GM21786 (cell line): ENCODE measurements around the gene LDLRAD4.

ENCODE experiments used
- ATAC-seq: cut with Tn5 transposase; IDR thresholded peaks from one replicate; pipeline ENCODE4 v1.9.1; 2021; ENCODE audit not compliant: unreplicated experiment

The LDLRAD4 gene

DNA sequence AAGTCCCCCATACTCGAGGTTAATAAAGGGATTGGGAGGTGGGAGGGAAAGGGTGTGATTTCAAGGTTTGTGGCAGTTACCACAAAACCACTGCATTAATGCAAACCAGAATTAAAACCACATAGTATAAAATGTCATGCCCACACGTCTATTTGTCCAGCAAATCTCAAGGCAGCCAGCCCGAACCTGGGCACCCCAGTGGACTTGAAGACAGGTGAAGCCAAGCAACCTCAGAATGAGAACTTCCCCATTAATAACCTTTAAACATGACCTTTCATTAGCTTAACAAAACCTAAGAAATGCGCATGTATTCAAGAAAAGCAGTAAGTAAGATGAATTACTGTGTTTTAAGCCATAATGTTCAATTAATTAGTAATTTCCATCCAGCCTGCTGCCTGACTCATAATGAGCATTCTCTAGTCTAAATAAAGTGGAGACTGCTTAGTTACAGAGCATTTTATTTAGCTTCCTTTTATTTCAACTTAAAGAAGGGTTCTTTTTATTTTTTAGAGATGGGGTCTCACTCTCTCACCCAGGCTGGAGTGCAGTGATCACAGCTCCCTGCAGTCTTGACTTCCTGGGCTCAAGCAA, 278.2 kb downstream of the LDLRAD4 start:
- ATAC-seq, result no peak

DNA sequence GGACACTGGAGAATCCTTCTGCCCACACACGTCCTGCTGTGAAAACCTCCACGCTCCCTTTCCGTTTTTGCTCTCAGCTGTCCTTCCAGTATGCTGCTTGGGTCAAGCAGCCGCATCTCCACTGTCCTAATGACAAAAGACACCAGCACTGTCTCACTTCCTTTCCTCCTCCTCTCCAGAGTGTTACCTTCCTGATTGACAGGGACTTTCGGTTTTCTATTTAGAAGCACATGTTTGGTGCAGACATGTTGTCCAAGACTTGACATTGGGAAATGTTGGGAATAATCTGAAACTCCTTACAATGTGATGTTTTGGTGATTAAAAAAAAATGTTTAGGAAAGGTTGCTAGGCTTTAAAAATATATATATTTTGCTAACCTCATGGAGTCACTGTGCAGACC, 281.2 kb downstream of the LDLRAD4 start:
- no peak for ATAC-seq

DNA sequence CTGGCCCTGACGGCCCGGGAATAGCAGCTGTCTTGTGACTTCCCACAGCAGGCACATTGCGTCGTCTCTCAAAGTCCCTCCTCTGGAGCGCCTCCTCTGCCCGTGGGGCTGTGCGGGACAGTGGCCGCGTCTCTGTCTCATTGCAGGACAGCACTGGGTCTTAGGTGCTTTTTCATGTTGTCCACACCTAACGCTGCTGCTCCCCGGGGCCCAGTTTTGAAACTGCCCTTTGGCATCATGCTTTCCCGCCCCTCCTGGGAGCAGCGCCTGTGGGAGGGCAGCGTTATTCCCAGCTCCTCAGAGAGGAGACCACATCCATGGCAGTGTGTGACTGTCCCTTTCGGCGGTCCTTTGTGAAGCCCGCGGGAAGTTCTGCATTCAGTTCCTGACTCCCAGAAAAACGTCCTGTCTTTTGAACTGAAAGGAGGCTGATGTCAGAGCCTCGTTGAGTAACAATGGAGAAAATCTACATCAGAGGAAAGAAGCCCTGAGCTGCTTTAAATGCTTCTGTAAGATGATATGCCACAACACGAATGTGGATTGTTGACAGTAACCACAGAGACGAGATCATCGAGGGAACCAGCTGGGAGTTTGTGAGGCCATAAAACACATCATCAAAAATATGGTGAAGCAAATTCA, 281.8 kb downstream of the LDLRAD4 start:
- no peak for ATAC-seq

DNA sequence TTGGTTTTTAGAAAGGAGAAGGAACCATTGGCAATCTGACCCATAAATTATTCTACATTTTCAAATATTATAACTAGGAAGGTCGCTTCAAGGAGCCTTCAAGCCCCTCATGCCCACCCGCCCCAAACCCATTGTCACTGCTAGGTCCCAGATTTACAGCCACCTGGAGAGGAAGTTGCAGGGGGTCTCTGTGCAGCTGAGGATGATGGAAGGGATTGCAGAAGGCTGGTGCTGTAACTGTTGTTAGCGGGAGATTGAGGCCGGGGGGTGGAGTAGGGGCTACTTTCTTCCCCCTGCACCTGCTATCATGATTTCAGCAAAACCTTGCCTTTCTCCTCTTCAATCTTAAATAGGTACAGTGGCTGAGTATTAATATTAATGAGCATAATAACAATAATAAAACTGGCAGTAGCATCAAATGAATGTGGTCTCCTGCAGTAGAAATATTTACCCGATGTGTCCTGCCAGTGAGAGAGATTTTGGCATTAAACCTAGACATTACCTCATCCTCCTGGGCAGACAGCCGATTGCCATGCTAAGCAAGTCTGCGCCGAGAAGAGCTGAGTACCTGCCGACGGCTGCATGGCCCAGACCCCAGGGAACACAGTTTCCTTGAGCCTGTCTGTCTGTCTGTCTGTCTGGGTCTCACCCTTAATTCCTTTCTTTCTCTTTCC, 282.4 kb downstream of the LDLRAD4 start:
- ATAC-seq, result no peak

DNA sequence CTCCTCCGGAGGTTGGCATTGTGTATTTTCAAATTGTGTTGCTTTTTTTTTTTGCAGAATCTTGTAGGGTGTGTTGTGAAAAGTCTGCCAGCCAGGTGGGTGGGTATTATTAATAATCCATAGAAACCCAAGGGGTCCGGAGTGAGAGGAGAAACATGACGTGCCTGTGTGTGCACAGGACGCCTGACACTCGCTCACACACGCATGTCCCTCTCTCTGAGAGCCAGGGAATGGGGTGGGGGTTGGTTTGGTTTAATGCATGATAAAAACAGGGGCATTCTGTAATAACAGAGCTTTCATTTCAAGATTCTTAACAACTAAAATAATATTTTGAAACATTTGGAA, 283.0 kb downstream of the LDLRAD4 start:
- no peak for ATAC-seq

DNA sequence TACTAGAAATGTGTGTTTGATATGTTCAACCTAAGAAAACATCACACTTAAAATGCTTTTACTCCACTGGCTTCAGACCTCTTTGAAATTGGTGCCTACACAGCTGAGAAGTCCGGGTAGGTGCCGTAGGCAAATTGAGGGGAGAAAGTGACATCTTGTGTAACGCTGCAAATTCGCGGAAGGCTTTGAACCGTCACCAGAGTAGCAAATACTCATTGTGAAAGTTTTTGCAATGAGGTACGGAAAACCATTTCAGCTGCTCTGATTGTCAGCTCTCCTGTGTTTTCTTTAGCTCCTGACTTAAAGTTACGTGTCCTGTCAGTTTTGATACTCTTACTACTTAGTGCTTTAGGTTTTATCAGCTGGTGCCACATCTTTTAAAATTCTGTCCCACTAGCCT, 283.3 kb downstream of the LDLRAD4 start:
- ATAC-seq, result peak; percentile 97

DNA sequence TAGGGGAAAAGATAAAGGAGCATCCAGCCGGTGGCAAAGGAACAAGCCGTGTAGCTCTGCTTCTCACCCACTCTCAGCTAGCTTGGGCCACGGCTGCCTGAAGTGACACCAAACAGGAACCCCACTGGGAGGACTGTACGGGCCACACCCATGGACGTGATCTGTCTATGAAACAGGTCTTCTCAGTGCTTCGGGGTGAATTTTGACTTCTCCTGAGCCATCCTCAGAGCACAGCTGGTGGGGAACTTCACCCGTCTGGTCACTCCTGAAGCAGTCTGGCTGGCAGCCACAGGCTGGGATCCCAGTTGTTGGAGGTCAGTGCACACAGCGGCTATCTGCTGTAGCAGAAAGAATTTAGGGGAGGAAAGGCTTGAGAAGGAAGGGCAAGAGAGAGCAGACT, 284.0 kb downstream of the LDLRAD4 start:
- no peak for ATAC-seq

DNA sequence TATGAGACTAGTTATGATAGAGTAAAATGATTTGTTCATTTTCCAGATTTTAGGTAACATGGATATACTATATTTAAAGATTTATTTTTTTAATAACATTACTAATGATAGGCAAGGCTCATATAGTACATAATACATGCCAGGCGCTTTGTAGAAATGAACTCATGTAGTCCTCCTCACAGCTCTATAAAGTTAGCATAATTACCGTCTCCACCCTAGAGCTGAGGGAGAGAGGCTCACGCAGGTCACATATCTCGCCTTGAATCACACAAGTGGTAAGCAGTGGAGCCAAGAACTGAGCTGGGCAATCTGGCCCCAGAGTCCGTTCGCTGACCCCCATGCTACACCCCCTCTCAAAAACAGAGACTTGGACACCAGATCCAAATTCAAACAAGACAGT, 285.3 kb downstream of the LDLRAD4 start:
- no peak for ATAC-seq

DNA sequence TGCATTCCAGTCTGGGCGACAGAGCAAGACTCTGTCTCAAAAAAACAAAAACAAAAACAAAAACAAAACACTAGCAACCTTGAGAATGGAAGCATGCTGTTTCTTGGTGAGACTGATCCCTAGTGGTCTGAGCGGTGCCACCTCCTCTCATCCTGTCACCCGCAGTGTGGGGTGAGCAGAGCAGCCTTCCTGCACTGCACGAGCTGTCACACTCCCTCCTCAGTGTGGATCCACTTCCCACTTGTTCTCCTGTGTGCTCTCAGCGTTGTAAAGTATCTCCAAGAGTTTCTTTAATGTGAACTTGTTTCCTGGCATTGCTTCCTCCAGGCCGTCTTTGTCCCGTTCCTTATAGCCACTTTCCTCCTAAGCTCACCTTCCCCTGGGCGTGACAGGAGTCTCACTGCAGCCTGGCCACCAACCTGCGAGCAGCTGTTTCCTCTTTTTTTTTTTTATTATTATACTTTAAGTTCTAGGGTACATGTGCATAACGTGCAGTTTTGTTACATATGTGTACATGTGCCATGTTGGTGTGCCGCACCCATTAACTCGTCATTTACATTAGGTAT, 287.3 kb downstream of the LDLRAD4 start:
- ATAC-seq, result no peak

DNA sequence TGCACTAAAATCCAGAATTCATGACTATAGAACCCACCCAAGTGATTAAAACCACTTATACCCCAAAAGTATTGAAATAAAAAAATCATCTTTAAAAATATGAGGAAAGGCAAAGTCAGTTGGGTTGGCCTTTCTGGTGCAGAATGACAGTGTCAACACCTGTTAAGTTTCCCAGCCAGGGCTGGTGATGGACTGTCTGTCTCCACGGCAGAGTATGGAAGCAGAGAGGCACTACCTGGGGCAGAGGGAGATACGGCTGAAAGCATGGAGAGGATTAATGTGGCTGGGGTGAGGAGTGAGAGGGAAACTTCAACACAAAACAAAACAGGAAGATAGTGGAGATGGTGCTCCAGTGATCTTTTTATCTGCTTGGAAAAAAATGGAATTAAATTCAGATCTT, 292.0 kb downstream of the LDLRAD4 start:
- ATAC-seq, result no peak

DNA sequence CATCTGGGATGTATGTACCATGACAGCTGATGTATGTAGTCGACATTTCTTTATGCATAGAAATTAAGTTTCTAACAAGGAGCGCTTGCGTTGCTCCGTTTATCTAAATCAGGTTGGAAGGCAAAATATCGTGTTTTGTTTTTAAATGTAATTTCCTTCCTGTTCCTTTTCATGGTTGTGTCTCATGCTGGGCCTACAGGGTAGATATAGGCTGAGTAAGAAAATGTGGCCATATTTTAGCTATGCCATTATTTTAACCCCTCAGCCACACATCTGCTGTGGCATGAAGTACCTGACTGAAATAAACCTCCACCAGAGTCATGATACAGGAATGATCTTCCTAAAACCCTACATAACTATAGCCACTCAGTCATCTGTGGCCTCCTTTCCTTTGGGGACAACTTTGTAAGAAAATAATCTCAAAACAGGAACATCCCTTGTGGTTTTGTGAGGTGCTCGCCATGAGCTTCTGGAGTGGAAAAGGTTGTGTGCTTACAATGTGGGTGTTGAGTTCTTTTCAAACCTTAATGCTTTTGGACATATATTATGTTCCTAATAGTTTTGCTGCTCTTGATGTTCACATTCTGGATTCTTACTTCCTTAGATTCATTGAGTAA, 293.5 kb downstream of the LDLRAD4 start:
- ATAC-seq, result no peak

DNA sequence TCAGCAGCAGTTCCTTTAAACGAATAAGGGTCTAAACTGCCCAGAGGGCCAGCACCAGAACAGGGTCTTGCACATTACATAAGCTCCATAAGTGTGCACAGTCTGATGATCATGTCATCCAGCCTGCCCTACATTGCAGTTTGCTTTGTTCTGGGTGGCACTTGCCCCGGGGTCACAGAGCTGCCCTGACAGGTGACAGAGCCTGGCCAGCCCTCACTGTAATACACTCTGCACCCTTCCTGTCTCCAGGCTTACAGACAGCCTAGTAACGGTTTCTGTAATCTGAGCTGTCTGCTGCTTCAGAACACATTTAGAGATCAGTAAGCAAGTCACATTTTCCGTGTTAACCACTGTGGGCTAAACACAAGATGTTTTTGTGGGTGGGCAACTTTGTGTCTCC, 294.5 kb downstream of the LDLRAD4 start:
- ATAC-seq, result no peak

DNA sequence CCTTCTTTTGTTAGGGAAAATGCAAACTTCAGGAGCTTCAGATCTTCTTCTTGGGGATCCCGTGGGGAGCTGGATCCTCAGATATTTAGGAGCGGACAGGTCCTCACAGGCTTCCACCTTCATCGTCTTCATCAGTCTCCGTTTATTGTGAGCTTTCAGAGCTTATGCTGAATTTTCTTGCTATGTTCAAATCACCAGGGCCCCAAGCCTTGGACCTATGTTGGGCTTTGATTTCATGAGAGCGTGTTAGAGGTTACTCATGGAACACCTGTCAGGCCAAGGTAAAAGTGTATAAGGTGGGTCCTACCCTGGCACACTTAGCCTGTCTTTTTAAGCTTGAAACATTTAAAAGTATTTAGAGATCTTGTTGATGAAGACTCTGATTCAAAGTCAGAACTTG, 294.9 kb downstream of the LDLRAD4 start:
- ATAC-seq, result no peak

DNA sequence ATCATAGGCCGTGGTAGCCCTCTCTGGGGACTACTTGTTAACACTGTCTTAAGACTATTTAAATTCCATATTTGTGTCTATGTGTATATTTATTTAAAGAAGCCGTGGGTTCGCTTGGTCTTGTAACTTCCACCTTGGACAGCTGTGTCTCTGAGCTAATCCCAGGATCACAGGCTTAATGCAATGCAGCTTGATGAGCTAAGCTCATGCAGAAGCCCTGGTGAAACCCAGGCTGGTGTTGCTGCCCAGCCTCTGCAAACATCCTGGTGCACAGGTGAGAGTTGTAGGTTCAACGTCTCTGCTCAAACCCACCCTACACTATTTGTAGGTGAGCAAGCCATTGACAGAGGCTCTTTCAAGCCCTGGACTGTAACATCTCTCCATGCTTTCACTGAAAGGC, 296.0 kb downstream of the LDLRAD4 start:
- no peak for ATAC-seq

DNA sequence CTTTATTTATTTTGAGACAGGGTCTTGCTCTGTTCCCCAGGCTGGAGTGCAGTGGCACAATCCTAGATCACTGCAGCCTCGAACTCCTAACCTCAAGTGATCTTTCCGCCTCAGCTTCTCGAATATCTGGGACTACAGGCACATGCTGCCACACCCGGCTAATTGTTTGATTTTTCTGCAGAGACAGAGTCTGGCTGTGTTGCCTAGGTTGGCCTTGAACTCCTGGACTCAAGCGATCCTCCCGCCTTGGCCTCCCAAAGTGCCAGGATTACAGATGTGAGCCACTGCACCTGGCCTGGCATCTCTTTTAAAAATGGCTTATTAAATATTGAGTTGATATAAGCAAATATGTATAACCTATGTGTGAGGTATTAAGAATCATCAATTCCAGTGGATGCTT, 298.3 kb downstream of the LDLRAD4 start:
- no peak for ATAC-seq

DNA sequence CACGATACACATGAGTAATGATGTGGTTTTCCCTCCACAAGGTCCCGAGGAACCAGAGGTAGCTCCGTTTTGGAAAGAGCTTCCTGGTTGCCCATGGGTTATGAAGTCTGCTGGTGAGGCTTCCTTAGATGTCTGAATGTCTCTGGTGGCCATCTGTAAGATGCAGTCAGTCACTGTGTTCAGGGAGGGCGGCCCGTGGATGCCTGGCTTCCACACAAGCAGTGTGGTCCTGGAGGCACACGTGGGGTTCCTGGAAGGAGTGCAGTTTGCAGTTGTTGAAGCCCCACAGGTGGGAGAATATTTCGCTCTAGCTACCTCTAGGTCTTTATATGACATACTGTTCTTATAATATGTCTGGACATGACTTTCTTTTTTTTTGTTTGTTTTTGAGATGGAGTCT, 298.8 kb downstream of the LDLRAD4 start:
- no peak for ATAC-seq

DNA sequence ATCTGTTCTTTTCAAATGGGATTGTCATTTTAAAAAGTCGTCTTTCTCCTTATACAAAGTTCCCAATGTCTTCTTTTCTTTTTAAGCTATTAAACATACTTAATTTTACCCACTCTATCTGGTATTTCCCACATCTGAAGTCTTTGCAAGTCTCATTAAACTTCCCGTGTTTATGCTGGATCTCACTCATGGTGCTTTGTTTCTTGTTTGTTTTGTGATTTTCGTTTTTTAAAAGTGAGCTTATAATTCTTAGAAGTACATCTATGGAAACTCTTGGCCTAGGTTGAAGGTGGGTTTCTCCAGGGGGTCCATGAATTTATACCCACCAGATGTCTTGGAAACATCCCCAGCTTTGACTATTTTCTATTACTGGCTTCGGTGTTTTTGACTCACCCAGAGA, 299.8 kb downstream of the LDLRAD4 start:
- ATAC-seq, result no peak

DNA sequence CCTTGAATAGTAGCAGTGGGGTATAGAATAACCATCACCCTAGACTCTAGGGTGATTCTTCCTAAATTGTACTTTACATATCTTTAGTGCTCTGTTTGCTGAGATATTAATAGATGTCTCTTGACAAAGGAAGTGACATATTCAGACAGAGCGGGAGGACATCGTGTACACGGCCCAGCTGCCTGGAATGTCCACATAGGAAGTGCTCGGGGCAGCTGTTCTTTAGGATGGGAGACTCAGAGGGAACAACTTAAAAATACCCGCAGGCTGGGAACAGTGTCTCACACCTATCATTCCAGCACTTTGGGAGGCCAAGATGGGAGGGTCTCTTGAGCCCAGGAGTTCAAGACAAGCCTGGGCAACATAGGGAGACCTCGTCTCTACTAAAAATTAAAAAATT, 301.7 kb downstream of the LDLRAD4 start:
- ATAC-seq, result no peak

DNA sequence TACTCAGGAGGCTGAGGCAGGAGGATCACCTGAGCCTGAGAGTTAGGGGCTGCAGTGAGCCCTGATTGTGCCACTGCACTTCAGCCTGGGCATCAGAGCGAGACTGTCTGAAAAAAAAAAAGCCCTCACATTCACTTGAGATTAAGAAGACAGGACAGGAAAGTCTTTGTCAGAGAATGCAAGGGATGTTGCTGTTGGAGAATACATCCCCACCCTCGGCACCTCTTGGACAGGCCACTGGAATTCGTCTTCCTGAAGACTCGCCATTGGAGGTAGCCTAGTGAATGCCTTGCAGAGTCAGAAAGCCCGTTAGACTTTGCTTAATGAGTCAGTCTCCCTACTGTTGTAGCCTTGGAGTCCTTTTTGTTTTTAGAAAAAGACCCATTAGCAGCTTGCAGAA, 302.2 kb downstream of the LDLRAD4 start:
- no peak for ATAC-seq

DNA sequence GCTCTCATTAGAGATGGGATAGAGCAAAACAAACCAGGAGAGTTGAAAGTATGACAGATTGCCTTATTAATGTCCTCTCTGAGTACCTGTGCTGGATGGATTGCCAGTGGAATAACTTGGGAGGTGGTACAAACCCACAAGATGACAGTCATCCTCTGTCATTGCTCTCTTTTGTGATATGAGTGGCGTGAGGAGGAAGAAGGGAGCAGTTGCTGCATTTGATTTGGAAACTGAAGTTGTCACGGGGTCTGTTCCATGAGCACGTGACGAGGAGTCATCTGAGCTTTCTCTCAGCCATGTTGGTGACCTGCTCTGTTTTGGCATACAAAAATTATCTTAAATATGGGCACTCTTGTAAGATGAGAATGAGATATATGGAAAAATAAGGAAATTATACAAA, 302.9 kb downstream of the LDLRAD4 start:
- ATAC-seq, result no peak

DNA sequence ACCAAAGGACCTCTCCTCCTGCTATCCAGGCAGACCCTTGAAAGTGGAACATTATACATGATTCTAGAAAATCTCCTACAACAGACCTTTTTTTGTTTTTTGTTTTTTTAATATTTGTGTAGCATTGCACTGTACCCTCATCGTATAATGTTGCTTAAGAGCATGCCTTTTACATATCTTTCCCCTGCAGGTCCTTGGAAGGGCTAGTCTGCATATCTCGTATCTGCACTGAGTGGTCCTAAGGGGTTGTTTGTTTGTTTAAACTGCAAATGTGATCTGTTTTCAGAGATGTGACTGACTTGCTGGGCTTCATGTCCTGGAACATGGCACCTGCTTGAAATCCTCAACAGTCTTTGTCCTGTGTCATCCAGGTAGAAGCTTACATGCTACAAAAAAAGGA, 303.7 kb downstream of the LDLRAD4 start:
- ATAC-seq, result no peak
